HCT116 (cell line): ENCODE data around the gene DNAAF1. TPM values are rescaled to one million over a fixed set of nuclear protein-coding genes. Genes with fewer than 3 reads are reported as not detected.

ENCODE experiments used
- ATAC-seq: fragments of 200-7000 bp; cut with Tn5 transposase; 2 replicates; pipeline ENCODE4 v1.9.1; 2020; ENCODE audit warnings: mild to moderate bottlenecking, moderate library complexity
- BruUV-seq: library from RNA; stranded (reverse); fragments of 400-500 nt; replicated peaks from 2 replicates; lab custom pipeline; 2021; lab: Mats Ljungman, UMichigan
- CTCF ChIA-PET: fragments of 300-600 bp; sonication (Branson Sonifier 250); formaldehyde crosslinking; loops from one replicate; lab custom pipeline; 2021; ENCODE audit warnings: antibody characterized with exemption; lab: Charles Lee
- POLR2A ChIA-PET: fragments of 300-600, 350-600 bp; sonication (Branson Sonifier 250); formaldehyde crosslinking; loops from one replicate; lab custom pipeline; 2021; ENCODE audit warnings: antibody characterized with exemption; lab: Charles Lee
- RAD21 ChIA-PET, 2 experiments: fragments of 300-600 bp; sonication (Branson Sonifier 250); formaldehyde crosslinking; loops; one replicate each; lab custom pipeline; 2023; ENCODE audit warnings: low total read pairs in 2 of 2; ENCODE audit not compliant: uncharacterized antibody in 2 of 2, unreplicated experiment in 2 of 2, low non-redundant PET in 1 of 2; lab: Charles Lee
- DNase-seq: peaks from one replicate; pipeline ENCODE4 v3.0.0-alpha.2; 2010; ENCODE audit warnings: low read depth, low spot score
- H2AFZ ChIP-seq: fragments of 200-600 bp; shearing (Covaris generic), sonication (generic); 2 replicates; pipeline ENCODE4 v1.6.1; 2017; ENCODE audit warnings: low read depth, mixed run types, mixed read lengths, antibody characterized with exemption, low read length; ENCODE audit not compliant: poor library complexity, severe bottlenecking
- H3K27ac ChIP-seq: 2 replicates; pipeline ENCODE4 v1.5.1; 2012; ENCODE audit warnings: low read depth, low read length
- H3K27me3 ChIP-seq: fragments of 200-600 bp; sonication (generic); 2 replicates; pipeline ENCODE4 v1.6.1; 2016; ENCODE audit warnings: mixed run types, low read length, mixed read lengths; ENCODE audit not compliant: insufficient read depth
- H3K36me3 ChIP-seq, 2 experiments: fragments of 200-500 bp in 1 of 2; fragments of 200-600 bp in 1 of 2; sonication (Bioruptor generic) in 1 of 2; sonication (generic) in 1 of 2; 2 replicates each; pipeline versions ENCODE4 v1.5.1 to v1.6.1; 2014 to 2016; ENCODE audit warnings: low read length in 2 of 2, inconsistent platforms in 1 of 2, mixed read lengths in 1 of 2, mixed run types in 1 of 2; ENCODE audit not compliant: insufficient read depth in 2 of 2, control insufficient read depth in 1 of 2
- H3K4me1 ChIP-seq, 2 experiments: fragments of 200-600 bp in 1 of 2; sonication (generic) in 1 of 2; 2 replicates each; pipeline versions ENCODE4 v1.5.1 to v1.6.1; 2012 to 2017; ENCODE audit warnings: low read length in 2 of 2, inconsistent platforms in 1 of 2, mild to moderate bottlenecking in 1 of 2, mixed read lengths in 1 of 2, mixed run types in 1 of 2, moderate library complexity in 1 of 2; ENCODE audit not compliant: insufficient read depth in 2 of 2, control insufficient read depth in 1 of 2
- H3K4me2 ChIP-seq: fragments of 200-600 bp; sonication (generic); 2 replicates; pipeline ENCODE4 v1.6.1; 2017; ENCODE audit warnings: mixed run types, low read length, mixed read lengths
- H3K4me3 ChIP-seq, 2 experiments: fragments of 200-600 bp in 1 of 2; sonication (generic) in 1 of 2; replicated peaks in 1 of 2; 2 replicates each; pipeline ENCODE4 v1.5.1; 2011 to 2016; ENCODE audit warnings: low read length in 2 of 2, control low read depth in 1 of 2, low read depth in 1 of 2, mild to moderate bottlenecking in 1 of 2, mixed read lengths in 1 of 2, mixed run types in 1 of 2
- H3K79me2 ChIP-seq: fragments of 200-600 bp; sonication (generic); 2 replicates; pipeline ENCODE4 v1.6.1; 2017; ENCODE audit warnings: mild to moderate bottlenecking, mixed run types, low read length, moderate library complexity, mixed read lengths; ENCODE audit not compliant: insufficient read depth
- H3K9ac ChIP-seq: fragments of 200-600 bp; sonication (generic); 2 replicates; pipeline ENCODE4 v1.6.1; 2016; ENCODE audit warnings: low read length, mixed read lengths
- H3K9me2 ChIP-seq: fragments of 200-600 bp; sonication (generic), shearing (Covaris generic); 2 replicates; pipeline ENCODE4 v1.6.1; 2017; ENCODE audit warnings: mixed run types, mild to moderate bottlenecking, moderate library complexity; ENCODE audit not compliant: insufficient read depth
- H3K9me3 ChIP-seq, 2 experiments: fragments of 200-500 bp in 1 of 2; fragments of 200-600 bp in 1 of 2; sonication (Bioruptor generic) in 1 of 2; sonication (generic) in 1 of 2; 2 replicates each; pipeline ENCODE4 v1.6.1; 2014 to 2017; ENCODE audit warnings: low read length in 2 of 2, mixed read lengths in 2 of 2, inconsistent platforms in 1 of 2, low read depth in 1 of 2, mild to moderate bottlenecking in 1 of 2, mixed run types in 1 of 2, moderate library complexity in 1 of 2; ENCODE audit not compliant: control insufficient read depth in 1 of 2, insufficient read depth in 1 of 2
- H4K20me1 ChIP-seq: fragments of 200-600 bp; sonication (generic), shearing (Covaris generic); 2 replicates; pipeline ENCODE4 v1.6.1; 2017; ENCODE audit warnings: mixed run types, mild to moderate bottlenecking, moderate library complexity; ENCODE audit not compliant: insufficient read depth
- EZH2phosphoT487 ChIP-seq: fragments of 200-600 bp; IDR thresholded peaks from 2 replicates; pipeline ENCODE4 v1.6.1; 2018; ENCODE audit warnings: antibody characterized with exemption, borderline replicate concordance
- POLR2A ChIP-seq: IDR thresholded peaks from 2 replicates; pipeline ENCODE4 v1.7.0; 2011; ENCODE audit warnings: borderline replicate concordance; ENCODE audit not compliant: insufficient read depth, insufficient read length; ENCODE audit errors: extremely low read depth
- ZBTB33 ChIP-seq: IDR thresholded peaks from 2 replicates; pipeline ENCODE4 v1.6.1; 2011; ENCODE audit warnings: mild to moderate bottlenecking, low read length, moderate library complexity; ENCODE audit not compliant: insufficient replicate concordance; ENCODE audit errors: extremely low read depth
- intact Hi-C: fragments of 100-400 bp; cut with micrococcal nuclease; formaldehyde crosslinking; loops from 2 replicates; pipeline ENCODE4 v1.10.0; 2022
- total RNA-seq: library from RNA; stranded (reverse); gene quantifications from one replicate; pipeline ENCODE4 v1.2.1, GENCODE V29; 2021; ENCODE audit not compliant: unreplicated experiment
- TF ChIP-seq, protein P1 (sequence below): IDR thresholded peaks from 2 replicates; pipeline ENCODE4 v1.6.1; 2012; ENCODE audit warnings: low read depth

Gene DNAAF1
- total RNA-seq, 1 experiment from 2014 or later: 0.30 TPM

DNA sequence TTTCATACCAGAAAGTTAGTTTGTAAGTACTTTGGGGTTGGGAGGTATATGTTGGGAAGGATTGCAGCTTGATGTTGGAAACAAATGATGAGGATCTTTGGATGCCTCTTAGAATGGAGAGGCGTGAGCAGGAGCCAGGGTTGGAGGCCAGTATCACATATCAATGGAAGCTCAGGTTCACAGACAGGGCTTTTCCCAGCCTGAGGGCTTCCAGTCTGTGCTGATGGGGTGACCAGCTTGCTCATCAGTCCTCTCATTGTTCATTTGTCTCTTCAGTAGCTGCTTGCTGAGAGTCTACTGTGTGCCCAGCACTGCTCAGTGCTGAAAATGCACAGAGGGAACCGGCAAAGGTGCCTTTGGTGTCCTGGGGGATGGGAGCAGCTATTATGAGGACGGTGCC lies 5.8 kb downstream of the DNAAF1 start (continued):
- TF ChIP-seq, protein P1, sequence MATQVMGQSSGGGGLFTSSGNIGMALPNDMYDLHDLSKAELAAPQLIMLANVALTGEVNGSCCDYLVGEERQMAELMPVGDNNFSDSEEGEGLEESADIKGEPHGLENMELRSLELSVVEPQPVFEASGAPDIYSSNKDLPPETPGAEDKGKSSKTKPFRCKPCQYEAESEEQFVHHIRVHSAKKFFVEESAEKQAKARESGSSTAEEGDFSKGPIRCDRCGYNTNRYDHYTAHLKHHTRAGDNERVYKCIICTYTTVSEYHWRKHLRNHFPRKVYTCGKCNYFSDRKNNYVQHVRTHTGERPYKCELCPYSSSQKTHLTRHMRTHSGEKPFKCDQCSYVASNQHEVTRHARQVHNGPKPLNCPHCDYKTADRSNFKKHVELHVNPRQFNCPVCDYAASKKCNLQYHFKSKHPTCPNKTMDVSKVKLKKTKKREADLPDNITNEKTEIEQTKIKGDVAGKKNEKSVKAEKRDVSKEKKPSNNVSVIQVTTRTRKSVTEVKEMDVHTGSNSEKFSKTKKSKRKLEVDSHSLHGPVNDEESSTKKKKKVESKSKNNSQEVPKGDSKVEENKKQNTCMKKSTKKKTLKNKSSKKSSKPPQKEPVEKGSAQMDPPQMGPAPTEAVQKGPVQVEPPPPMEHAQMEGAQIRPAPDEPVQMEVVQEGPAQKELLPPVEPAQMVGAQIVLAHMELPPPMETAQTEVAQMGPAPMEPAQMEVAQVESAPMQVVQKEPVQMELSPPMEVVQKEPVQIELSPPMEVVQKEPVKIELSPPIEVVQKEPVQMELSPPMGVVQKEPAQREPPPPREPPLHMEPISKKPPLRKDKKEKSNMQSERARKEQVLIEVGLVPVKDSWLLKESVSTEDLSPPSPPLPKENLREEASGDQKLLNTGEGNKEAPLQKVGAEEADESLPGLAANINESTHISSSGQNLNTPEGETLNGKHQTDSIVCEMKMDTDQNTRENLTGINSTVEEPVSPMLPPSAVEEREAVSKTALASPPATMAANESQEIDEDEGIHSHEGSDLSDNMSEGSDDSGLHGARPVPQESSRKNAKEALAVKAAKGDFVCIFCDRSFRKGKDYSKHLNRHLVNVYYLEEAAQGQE: no peak
- TF ChIP-seq EZH2phosphoT487: no peak
- no peak for TF ChIP-seq ZBTB33

DNA sequence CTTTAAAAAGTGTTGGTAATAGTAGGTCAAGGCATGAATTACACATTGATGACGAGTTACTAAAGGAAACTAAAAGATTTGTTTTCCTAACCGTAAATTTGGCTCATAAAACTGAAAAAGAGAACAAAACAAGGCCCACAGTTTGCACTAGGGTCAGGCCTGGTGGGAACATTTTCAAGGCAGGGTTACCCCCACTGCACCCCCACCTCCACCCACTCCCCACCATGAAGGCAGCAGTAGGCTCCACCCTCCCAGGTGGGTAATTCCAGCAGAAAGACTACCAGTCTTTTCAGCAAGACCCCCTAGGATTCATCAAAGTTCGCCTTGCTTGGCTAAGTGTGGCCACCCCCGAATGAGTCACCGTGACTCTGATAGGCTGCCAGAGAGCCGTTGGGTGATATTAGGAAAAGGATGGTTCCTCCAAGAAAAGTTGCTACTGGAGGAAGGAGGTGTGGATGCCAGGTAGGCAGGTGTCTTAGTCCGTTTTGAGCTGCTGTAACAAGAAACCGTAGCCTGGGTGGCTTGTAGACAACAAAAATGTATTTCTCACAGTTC lies 8.6 kb downstream of the DNAAF1 start:
- CTCF ChIA-PET: no interaction called here
- TF ChIP-seq POLR2A: no peak
- H3K9ac ChIP-seq: no peak overlapping the region
- H3K79me2 ChIP-seq: no peaks in the 10 kb centered on the region
- DNase-seq (no peak), ATAC-seq (peak; percentile 39; the same call in 1 of the 2 replicates)
- intact Hi-C loops: no loop called here
- no peaks in the 10 kb centered on the region for H3K27me3 ChIP-seq
- no peaks in the 10 kb centered on the region for H3K9me2 ChIP-seq
- no TSS peak for BruUV-seq
- no peak overlapping the region for H3K4me3 ChIP-seq
- no peaks in the 10 kb centered on the region for H4K20me1 ChIP-seq
- RAD21 ChIA-PET: no interaction called here
- peaks cover 0 to 10% of the 10 kb centered on the region in 2 experiments; a peak in 2 of 4 replicates for H3K4me1 ChIP-seq
- H3K4me2 ChIP-seq: no peak overlapping the region
- no peak overlapping the region for H3K27ac ChIP-seq
- H2AFZ ChIP-seq: peak overlapping the region; percentile 19
- H3K36me3 ChIP-seq: no peaks in the 10 kb centered on the region
- no peaks in the 10 kb centered on the region; a peak in 1 of 4 replicates for H3K9me3 ChIP-seq
- POLR2A ChIA-PET: no interaction called here
